ENCODE measurements around the gene PCDHB7.
"Not testable (repeated sequence)": the region's sequence is repeated elsewhere in the genome, so short reads cannot be mapped to it uniquely, and the experiment has no call there.

Gene PCDHB7

GRCh38 chr5:141172381-141173204 lies at the start of gene PCDHB7:
Gene PCDHB7 (plus strand): TSS chr5:141172644. CDS start chr5:141172836, 192 bp downstream.
- DNase-seq (ENCODE audit: low read depth in 1 of 2, low spot score in 1 of 2), result no peak

- not testable (repeated sequence) for DNase-seq (ENCODE audit: low read depth in 1 of 2, low spot score in 1 of 2)
Observed at GRCh38 chr5:141123396-141124135, 48.9 kb upstream of the PCDHB7 start.

- no peak for DNase-seq (ENCODE audit: low read depth in 1 of 2, low spot score in 1 of 2)
Observed at GRCh38 chr5:141127305-141127704, 45.1 kb upstream of the PCDHB7 start.

GRCh38 chr5:141135030-141135717 lies 37.3 kb upstream of the PCDHB7 start, which contains the start of gene PCDHB5:
Gene PCDHB5 (plus strand): TSS chr5:141135206. CDS start chr5:141135435, 229 bp downstream.
- no peak for DNase-seq (ENCODE audit: low read depth in 1 of 2, low spot score in 1 of 2)

GRCh38 chr5:141135718-141136266 lies 36.7 kb upstream of the PCDHB7 start:
- DNase-seq (ENCODE audit: low read depth in 1 of 2, low spot score in 1 of 2), result no peak

GRCh38 chr5:141137346-141137745 lies 35.1 kb upstream of the PCDHB7 start:
- DNase-seq (ENCODE audit: low read depth in 1 of 2, low spot score in 1 of 2), result not testable (repeated sequence)

- DNase-seq (ENCODE audit: low read depth in 1 of 2, low spot score in 1 of 2), result no peak
Observed at GRCh38 chr5:141149812-141150211, 22.6 kb upstream of the PCDHB7 start, which contains the start of gene PCDHB6. Gene PCDHB6 (plus strand): TSS chr5:141150057. CDS start chr5:141150258, 201 bp downstream.

GRCh38 chr5:141150224-141150992 lies 22.0 kb upstream of the PCDHB7 start:
- no peak for DNase-seq (ENCODE audit: low read depth in 1 of 2, low spot score in 1 of 2)

- no peak for DNase-seq (ENCODE audit: low read depth in 1 of 2, low spot score in 1 of 2)
Observed at GRCh38 chr5:141150993-141151325, 21.5 kb upstream of the PCDHB7 start.

GRCh38 chr5:141151632-141152031 lies 20.8 kb upstream of the PCDHB7 start:
- DNase-seq (ENCODE audit: low read depth in 1 of 2, low spot score in 1 of 2), result not testable (repeated sequence)

GRCh38 chr5:141152096-141152495 lies 20.3 kb upstream of the PCDHB7 start:
- not testable (repeated sequence) for DNase-seq (ENCODE audit: low read depth in 1 of 2, low spot score in 1 of 2)

GRCh38 chr5:141155540-141156374 lies 16.7 kb upstream of the PCDHB7 start:
- no peak for DNase-seq (ENCODE audit: low read depth in 1 of 2, low spot score in 1 of 2)

GRCh38 chr5:141157356-141157755 lies 15.1 kb upstream of the PCDHB7 start:
- DNase-seq (ENCODE audit: low read depth in 1 of 2, low spot score in 1 of 2), result not testable (repeated sequence)

- not testable (repeated sequence) for DNase-seq (ENCODE audit: low read depth in 1 of 2, low spot score in 1 of 2)
Observed at GRCh38 chr5:141157901-141158300, 14.5 kb upstream of the PCDHB7 start.

- DNase-seq (ENCODE audit: low read depth in 1 of 2, low spot score in 1 of 2), result not testable (repeated sequence)
Observed at GRCh38 chr5:141174291-141175104, 2.1 kb downstream of the PCDHB7 start.

GRCh38 chr5:141175933-141176332 lies 3.5 kb downstream of the PCDHB7 start:
- no peak for DNase-seq (ENCODE audit: low read depth in 1 of 2, low spot score in 1 of 2)

- not testable (repeated sequence) for DNase-seq (ENCODE audit: low read depth in 1 of 2, low spot score in 1 of 2)
Observed at GRCh38 chr5:141177577-141178191, 5.2 kb downstream of the PCDHB7 start, which contains the start of gene PCDHB8. Gene PCDHB8 (plus strand): TSS chr5:141177790. CDS start chr5:141178035, 245 bp downstream.

GRCh38 chr5:141179371-141179770 lies 6.9 kb downstream of the PCDHB7 start:
- DNase-seq (ENCODE audit: low read depth in 1 of 2, low spot score in 1 of 2), result not testable (repeated sequence)
